Anterior cingulate cortex (tissue), 58 donors: ENCODE data around the gene ZNF543.
"Not testable (repeated sequence)": the region's sequence is repeated elsewhere in the genome, so short reads cannot be mapped to it uniquely, and the experiment has no call there.

Experiments
- DNase-seq, 58 donors: peaks; one replicate each; lab custom pipeline; 2025; lab: John Stamatoyannopoulos, UW

ZNF543 gene

DNA sequence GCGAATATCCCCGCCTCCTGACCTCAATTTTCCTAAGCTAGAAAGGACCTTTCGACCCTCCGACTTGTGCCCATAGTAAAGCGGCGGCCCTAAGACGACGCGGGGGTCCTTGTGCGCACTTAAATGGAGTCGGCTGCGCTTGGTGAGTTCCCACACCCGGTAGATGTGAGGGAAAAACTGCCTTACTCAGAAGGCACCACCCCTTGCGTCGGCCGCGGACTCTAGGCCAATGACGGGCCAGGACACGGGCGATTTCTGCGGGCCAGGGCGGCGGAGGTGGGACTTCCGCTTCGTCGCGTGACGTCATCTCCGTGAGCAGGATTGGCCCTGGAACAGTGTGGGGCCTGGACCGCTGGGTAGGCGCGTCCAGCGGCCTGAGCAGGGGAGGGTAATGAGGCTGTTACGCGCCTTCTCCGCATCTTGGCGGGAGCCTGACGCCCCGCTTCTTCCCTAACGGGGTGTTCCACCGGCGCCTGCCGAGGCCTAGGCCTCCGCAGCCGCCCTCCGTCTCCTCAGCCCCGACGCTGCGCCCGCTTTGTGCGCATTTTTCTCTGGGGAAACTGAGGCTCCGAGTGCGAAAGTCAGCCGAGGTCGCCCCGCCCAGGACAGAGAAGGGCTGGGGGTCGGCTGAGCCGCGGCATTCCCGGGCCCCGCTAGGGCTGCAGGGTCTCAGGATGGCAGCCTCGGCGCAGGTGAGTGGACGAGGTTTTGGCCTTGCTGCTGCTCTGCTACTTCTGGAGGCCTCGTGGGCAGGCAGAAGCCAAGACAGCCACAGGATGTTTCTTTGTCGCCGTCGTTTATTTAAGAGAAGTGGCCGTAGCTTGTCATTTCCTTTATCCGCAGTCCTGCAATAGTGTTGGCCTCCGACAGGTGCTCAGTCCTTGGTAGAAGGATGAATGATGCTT is at the start of gene ZNF543:
Gene ZNF543, plus strand, starts transcription at position 293 of the 905 bp plus-strand sequence. Its CDS starts 382 bp downstream, at position 675.
- DNase-seq = peak; percentile 68 to 98 (median 92)

GRCh38 chr19:57271280-57271679 is 49.0 kb upstream of the ZNF543 start:
- DNase-seq = no peak

- no peak for DNase-seq
Measured at GRCh38 chr19:57273014-57273413, 47.3 kb upstream of the ZNF543 start.

- no peak for DNase-seq
Measured at GRCh38 chr19:57276430-57276829, 43.8 kb upstream of the ZNF543 start.

DNA sequence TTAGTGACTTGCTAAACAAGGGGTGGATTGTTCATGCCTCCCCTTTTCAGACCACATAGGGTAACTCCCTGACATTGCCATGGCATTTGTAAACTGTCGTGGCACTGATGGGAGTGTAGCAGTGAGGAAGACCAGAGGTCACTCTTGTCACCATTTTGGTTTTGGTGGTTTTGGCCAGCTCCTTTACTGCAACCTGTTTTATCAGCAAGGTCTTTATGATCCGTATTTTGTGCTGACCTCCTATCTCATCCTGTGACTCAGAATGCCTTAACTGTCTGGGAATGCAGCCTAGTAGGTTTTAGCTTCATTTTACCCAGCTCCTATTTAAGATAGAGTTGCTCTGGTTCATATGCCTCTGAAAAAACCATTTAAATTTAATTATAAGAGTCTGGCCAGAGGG is 41.8 kb upstream of the ZNF543 start:
- DNase-seq = not testable (repeated sequence)

- peak; percentile 54 to 95 (median 84) for DNase-seq
Measured at GRCh38 chr19:57279418-57280164, 40.7 kb upstream of the ZNF543 start.

DNA sequence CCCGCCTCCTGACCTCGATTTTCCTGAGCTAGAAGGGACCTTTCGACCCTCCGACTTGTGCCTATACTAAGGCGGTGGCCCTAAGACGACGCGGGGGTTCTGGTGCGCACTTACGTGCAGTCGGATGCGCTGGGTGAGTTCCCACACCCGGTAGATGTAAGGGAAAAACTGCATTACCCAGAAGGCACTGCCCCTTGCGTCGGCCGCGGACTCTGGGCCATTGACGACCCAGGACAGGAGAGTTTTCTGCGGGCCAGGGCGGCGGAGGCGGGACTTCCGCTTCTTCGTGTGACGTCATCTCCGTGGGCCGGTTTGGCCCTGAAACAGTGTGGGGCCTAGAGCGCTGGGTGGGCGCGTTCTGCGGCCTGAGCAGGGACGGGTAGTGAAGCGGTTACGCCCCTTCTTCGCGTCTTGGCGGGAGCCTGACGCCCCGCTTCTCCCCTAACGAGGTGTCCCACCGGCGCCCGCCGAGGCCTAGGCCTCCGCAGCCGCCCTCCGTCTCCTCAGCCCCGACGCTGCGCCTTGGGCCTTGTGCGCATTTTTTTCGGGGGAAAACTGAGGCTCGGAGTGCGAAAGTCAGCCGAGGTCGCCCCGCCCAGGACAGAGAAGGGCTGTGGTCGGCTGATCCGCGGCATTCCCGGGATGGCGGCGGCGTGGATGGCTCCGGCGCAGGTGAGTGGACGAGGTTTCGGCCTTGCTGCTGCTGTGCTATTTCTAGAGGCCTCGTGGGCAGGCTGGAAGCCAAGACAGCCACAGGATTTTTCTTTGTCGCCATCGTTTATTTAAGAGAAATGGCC is 39.9 kb upstream of the ZNF543 start, which contains the start of gene ZNF460:
Gene ZNF460, plus strand, starts transcription at position 321 of the 797 bp plus-strand sequence. Its CDS starts 322 bp downstream, at position 643.
- peak; percentile 67 to 98 (median 93) for DNase-seq

- peak in 4 of 58 donors; percentile 1 to 27 (median 22) for DNase-seq
Measured at GRCh38 chr19:57280962-57281400, 39.3 kb upstream of the ZNF543 start.

DNA sequence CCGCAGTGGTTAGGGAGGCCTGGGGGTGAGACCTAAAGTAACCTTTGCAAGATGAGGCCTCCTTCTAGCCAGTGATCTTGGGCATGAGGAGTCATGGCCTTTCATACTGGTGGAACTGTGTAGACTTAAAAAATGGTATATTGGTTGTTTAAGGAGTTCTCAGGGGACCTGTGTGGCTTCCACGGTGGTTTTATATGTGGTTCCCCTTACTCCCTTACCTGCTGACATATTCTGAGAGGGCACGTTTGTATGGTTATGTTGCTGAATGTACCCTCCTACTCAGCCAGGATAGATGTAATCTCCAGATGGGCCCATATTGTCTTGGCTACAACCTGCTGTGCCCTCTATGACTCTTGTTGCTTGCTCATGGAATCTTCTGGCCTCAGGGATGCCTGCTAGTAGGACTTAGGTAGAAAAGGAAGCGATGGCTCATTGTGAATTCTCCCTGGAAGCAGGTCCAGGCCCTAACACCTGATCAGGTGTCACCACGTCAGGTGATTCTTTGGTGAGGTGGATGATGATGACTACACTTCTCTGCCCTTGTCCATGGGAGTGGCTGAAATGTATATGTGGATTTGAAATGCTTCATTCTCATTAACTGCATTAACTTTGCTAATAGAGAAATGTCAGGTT is 38.1 kb upstream of the ZNF543 start:
- no peak for DNase-seq

DNA sequence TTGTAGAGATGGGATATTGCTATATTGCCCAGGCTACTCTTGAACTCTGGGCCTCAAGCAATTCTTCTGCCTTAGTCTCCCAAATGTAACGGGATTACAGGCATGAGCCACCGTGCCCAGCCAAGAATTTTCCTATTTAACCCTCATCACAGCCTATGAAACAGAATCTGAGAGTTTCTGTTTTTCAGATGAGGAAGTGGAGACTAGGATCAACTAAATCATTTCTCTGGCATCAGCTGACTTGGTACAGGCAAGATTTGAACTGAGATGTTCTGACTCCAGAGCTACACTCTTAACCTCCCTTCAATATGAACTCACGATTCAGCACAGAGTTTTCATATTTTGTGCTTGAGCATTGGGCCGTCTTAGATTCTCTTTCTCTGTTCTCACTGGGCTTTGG is 31.9 kb upstream of the ZNF543 start:
- no peak for DNase-seq

GRCh38 chr19:57290970-57291369 is 29.3 kb upstream of the ZNF543 start:
- DNase-seq = no peak

GRCh38 chr19:57292547-57292946 is 27.7 kb upstream of the ZNF543 start:
- DNase-seq = no peak

DNA sequence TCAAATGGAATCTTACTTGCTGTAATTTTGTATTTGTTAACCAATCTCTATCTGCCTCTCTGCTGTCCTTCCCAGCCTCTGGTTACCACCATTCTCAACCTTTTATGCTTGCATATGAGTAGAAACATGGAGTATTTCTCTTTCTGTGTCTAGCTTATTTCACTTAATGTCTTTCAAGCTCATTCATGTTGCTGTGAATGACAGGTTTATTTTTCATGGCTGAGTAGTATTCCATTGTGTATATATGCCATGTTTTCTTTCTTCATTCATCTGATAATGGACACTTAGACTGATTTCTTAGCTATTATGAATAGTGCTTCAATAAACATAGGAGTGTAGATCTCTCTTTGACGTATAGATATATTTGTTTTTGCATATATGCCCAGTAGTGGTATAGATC is 26.6 kb upstream of the ZNF543 start:
- DNase-seq = no peak

DNA sequence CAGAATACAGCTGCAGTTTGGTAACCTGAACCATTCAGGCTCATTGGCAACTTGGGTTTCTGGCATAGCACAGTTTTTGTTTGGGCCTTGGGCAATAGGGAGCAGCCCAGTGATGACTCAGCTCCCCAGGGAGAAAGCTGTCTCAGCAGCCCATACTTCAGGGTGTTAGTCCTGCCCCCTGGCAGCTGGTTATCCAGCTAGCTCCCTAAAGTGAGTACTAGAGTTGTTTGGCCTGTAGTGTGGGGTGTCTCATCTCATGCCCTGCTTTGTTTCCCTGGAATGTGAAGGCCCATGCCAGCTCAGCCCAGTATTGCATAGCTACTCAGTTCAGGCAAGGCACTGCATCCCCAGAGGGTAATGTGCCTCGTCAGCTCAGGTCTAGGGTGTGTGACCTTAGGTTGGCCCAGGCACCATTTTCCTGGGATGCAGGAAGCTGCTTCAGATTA is 18.2 kb upstream of the ZNF543 start:
- DNase-seq = peak in 2 of 58 donors; percentile 22 to 42

GRCh38 chr19:57302727-57303401 is 17.4 kb upstream of the ZNF543 start:
- no peak for DNase-seq

DNA sequence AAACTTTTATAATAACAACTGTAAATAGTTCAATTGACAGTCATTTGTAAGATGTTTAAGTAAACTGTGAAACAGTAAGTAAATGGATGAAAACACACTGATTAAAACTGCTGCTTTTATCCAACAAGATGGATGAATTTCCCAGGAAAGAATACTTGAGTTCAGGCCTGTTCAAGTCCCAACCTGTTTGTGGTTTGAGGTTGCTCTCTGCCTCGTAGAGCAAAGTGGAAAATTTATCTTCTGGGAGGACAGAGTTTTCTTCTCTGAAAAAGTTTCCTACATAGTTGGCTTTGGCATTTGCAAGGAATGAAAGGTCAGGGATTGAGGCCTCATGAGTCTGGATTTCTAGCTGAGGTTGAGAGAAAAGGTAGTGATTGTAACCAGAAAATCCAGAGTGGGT is 15.2 kb upstream of the ZNF543 start:
- DNase-seq = no peak

DNA sequence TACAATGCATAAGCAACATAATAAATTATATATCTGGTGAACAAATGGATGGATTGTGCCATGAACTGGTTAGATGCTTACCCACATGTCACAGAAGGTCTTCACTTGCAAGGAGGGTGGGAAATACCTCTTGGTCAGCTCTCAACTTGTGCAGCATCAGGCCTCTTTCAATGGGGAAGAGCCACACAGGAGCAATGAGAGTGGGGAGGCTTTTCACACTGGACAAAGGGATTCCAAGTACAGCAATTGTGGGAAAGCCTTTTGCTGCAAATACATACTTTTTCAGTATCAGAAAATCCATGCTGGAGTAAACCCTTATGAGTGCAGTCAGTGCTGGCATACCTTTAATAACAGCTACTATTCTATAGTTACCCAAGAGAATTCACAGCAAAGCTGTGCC is 11.8 kb upstream of the ZNF543 start:
- no peak for DNase-seq

- no peak for DNase-seq
Measured at GRCh38 chr19:57310792-57311191, 9.5 kb upstream of the ZNF543 start.

DNA sequence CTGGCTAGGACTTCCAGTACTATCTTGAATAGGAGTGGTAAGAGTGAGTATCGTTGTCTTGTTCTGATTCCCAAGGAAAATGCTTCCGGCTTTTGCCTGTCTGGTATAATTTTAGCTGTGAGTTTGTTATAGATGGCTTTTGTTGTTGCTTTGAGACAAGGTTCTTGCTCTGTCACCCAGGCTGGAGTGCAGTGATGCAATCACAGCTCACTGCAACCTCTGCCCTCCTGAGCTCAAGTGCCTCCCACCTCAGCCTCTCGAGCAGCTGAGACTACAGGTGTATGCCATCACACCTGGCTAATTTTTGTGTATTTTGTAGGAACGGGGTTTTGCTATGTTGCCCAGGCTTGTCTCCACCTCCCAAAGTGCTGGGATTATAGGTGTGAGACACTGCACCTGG is 6.1 kb upstream of the ZNF543 start:
- no peak for DNase-seq
